Measurements from ENCODE around the gene DIRAS1.
"Not testable (repeated sequence)": the region's sequence is repeated elsewhere in the genome, so short reads cannot be mapped to it uniquely, and the experiment has no call there.

Gene DIRAS1

GRCh38 chr19:2668175-2668763 is 52.9 kb downstream of the DIRAS1 start:
- peaks cover 80% of the 10 kb centered on the region for H3K4me1 ChIP-seq (ENCODE audit: control insufficient read depth, low read length)

GRCh38 chr19:2667349-2667748 is 53.8 kb downstream of the DIRAS1 start:
- not testable (repeated sequence) for H3K27me3 ChIP-seq (ENCODE audit: control insufficient read depth, low read length); H4K20me1 ChIP-seq (ENCODE audit: control insufficient read depth, insufficient read depth, low read depth, low read length); H3K9me3 ChIP-seq (ENCODE audit: control insufficient read depth, insufficient read depth, low read length); H3K9me2 ChIP-seq (replicated peaks; ENCODE audit: control insufficient read depth, low read length)
- peaks cover 15% of the 10 kb centered on the region for H3F3A ChIP-seq (ENCODE audit: control insufficient read depth, insufficient read depth)
- peak overlapping the region; percentile 72; the same call in 1 of the 2 replicates for H3K4me3 ChIP-seq (ENCODE audit: low read length)
- peaks cover 89% of the 10 kb centered on the region for H3K4me1 ChIP-seq (ENCODE audit: control insufficient read depth, low read length)
- peaks cover 62% of the 10 kb centered on the region for H3K36me3 ChIP-seq (ENCODE audit: control insufficient read depth, low read length)
- peaks cover 90% of the 10 kb centered on the region for H3K79me2 ChIP-seq (ENCODE audit: control insufficient read depth, low read length)
- H3K4me2 ChIP-seq (ENCODE audit: low read length), result peak overlapping the region; percentile 98
- H3K27ac ChIP-seq (ENCODE audit: low read depth, low read length), result peak overlapping the region; percentile 83

More at GRCh38 chr19:2668175-2668763, 52.9 kb downstream of the DIRAS1 start:
- Histone ChIP-seq H4K20me1 (ENCODE audit: control insufficient read depth, insufficient read depth, low read depth, low read length) (no peaks in the 10 kb centered on the region), H3K27ac (ENCODE audit: low read depth, low read length) (peak overlapping the region; percentile 83), H3K4me3 (ENCODE audit: low read length) (peak overlapping the region; percentile 72), H3K27me3 (ENCODE audit: control insufficient read depth, low read length) (no peaks in the 10 kb centered on the region), H3K79me2 (ENCODE audit: control insufficient read depth, low read length) (peaks cover 90% of the 10 kb centered on the region), H3K9me2 (replicated peaks; ENCODE audit: control insufficient read depth, low read length) (no peaks in the 10 kb centered on the region), H3K36me3 (ENCODE audit: control insufficient read depth, low read length) (peaks cover 58% of the 10 kb centered on the region), H3K9me3 (ENCODE audit: control insufficient read depth, insufficient read depth, low read length) (no peaks in the 10 kb centered on the region), H3F3A (ENCODE audit: control insufficient read depth, insufficient read depth) (peaks cover 12% of the 10 kb centered on the region), H3K4me2 (ENCODE audit: low read length) (peak overlapping the region; percentile 98)
- TF ChIP-seq CTCF (IDR thresholded peaks at IDR 0.05; ENCODE audit: low read depth, low read length, poor library complexity, severe bottlenecking), result no peak
- no peak for TF ChIP-seq EZH2phosphoT487 (IDR thresholded peaks at IDR 0.05; ENCODE audit: borderline replicate concordance, low read length)

GRCh38 chr19:2666344-2666994 is 54.7 kb downstream of the DIRAS1 start:
- Histone ChIP-seq H3K4me2 (ENCODE audit: low read length) (no peak overlapping the region), H3K4me1 (ENCODE audit: control insufficient read depth, low read length) (peaks cover 97% of the 10 kb centered on the region), H3F3A (ENCODE audit: control insufficient read depth, insufficient read depth) (peaks cover 15% of the 10 kb centered on the region), H3K27ac (ENCODE audit: low read depth, low read length) (peak overlapping the region; percentile 20; the same call in 1 of the 2 replicates), H3K79me2 (ENCODE audit: control insufficient read depth, low read length) (peaks cover 92% of the 10 kb centered on the region), H3K9me2 (replicated peaks; ENCODE audit: control insufficient read depth, low read length) (no peaks in the 10 kb centered on the region), H3K4me3 (ENCODE audit: low read length) (no peak overlapping the region), H3K36me3 (ENCODE audit: control insufficient read depth, low read length) (peaks cover 68% of the 10 kb centered on the region), H3K9me3 (ENCODE audit: control insufficient read depth, insufficient read depth, low read length) (peaks cover 3% of the 10 kb centered on the region; the same call in 1 of the 2 replicates), H4K20me1 (ENCODE audit: control insufficient read depth, insufficient read depth, low read depth, low read length) (no peaks in the 10 kb centered on the region), H3K27me3 (ENCODE audit: control insufficient read depth, low read length) (no peaks in the 10 kb centered on the region)
- no peak for TF ChIP-seq EZH2phosphoT487 (IDR thresholded peaks at IDR 0.05; ENCODE audit: borderline replicate concordance, low read length)
- TF ChIP-seq CTCF (IDR thresholded peaks at IDR 0.05; ENCODE audit: low read depth, low read length, poor library complexity, severe bottlenecking), result no peak

GRCh38 chr19:2665103-2665502 is 56.1 kb downstream of the DIRAS1 start:
- Histone ChIP-seq H3K4me1 (ENCODE audit: control insufficient read depth, low read length) (peaks cover 87% of the 10 kb centered on the region), H3K27me3 (ENCODE audit: control insufficient read depth, low read length) (no peaks in the 10 kb centered on the region), H4K20me1 (ENCODE audit: control insufficient read depth, insufficient read depth, low read depth, low read length) (no peaks in the 10 kb centered on the region; the same call in 1 of the 2 replicates), H3K4me3 (ENCODE audit: low read length) (peak overlapping the region; percentile 53), H3K36me3 (ENCODE audit: control insufficient read depth, low read length) (peaks cover 67% of the 10 kb centered on the region), H3K9me2 (replicated peaks; ENCODE audit: control insufficient read depth, low read length) (no peaks in the 10 kb centered on the region), H3K79me2 (ENCODE audit: control insufficient read depth, low read length) (peaks cover 89% of the 10 kb centered on the region), H3K9me3 (ENCODE audit: control insufficient read depth, insufficient read depth, low read length) (peaks cover 3% of the 10 kb centered on the region; the same call in 1 of the 2 replicates), H3K4me2 (ENCODE audit: low read length) (peak overlapping the region; percentile 75), H3F3A (ENCODE audit: control insufficient read depth, insufficient read depth) (peaks cover 15% of the 10 kb centered on the region), H3K27ac (ENCODE audit: low read depth, low read length) (peak overlapping the region; percentile 75)
- TF ChIP-seq CTCF (IDR thresholded peaks at IDR 0.05; ENCODE audit: low read depth, low read length, poor library complexity, severe bottlenecking) (no peak), EZH2phosphoT487 (IDR thresholded peaks at IDR 0.05; ENCODE audit: borderline replicate concordance, low read length) (no peak)
